HG03565 (cell line): ENCODE measurements around the gene SMARCC1.
A peak's percentile ranks its signal among the peaks of the same experiment; 100 is the strongest.
"Not testable (repeated sequence)": the region's sequence is repeated elsewhere in the genome, so short reads cannot be mapped to it uniquely, and the experiment has no call there.

ENCODE experiments used
- ATAC-seq: cut with Tn5 transposase; IDR thresholded peaks from one replicate; pipeline ENCODE4 v1.9.1; 2021; ENCODE audit warnings: mild to moderate bottlenecking, moderate library complexity; ENCODE audit not compliant: unreplicated experiment

SMARCC1 gene

GRCh38 chr3:47781685-47782445 lies at the start of gene SMARCC1:
TSS of gene SMARCC1 (minus strand) at chr3:47781893. CDS start at chr3:47781797, 96 bp downstream.
- peak; percentile 77 for ATAC-seq

- not testable (repeated sequence) for ATAC-seq
Measured at GRCh38 chr3:47829482-47829881, 47.8 kb upstream of the SMARCC1 start.

- no peak for ATAC-seq
Measured at GRCh38 chr3:47825590-47825989, 43.9 kb upstream of the SMARCC1 start.

- ATAC-seq = peak; percentile 81
Measured at GRCh38 chr3:47824541-47825473, 43.1 kb upstream of the SMARCC1 start.

- ATAC-seq = no peak
Measured at GRCh38 chr3:47817609-47818008, 35.9 kb upstream of the SMARCC1 start.

- ATAC-seq = no peak
Measured at GRCh38 chr3:47813551-47814177, 32.0 kb upstream of the SMARCC1 start.

- ATAC-seq = no peak
Measured at GRCh38 chr3:47804577-47804976, 22.9 kb upstream of the SMARCC1 start.

GRCh38 chr3:47803480-47804025 lies 21.9 kb upstream of the SMARCC1 start:
- no peak for ATAC-seq

- ATAC-seq = peak; percentile 84
Measured at GRCh38 chr3:47802734-47803479, 21.2 kb upstream of the SMARCC1 start, which contains the start of gene DHX30. TSS of gene DHX30 (plus strand) at chr3:47803138. CDS start at chr3:47810684, 7,546 bp downstream.

- no peak for ATAC-seq
Measured at GRCh38 chr3:47799733-47800132, 18.0 kb upstream of the SMARCC1 start.

GRCh38 chr3:47794544-47794943 lies 12.9 kb upstream of the SMARCC1 start:
- ATAC-seq = no peak

- no peak for ATAC-seq
Measured at GRCh38 chr3:47792699-47793098, 11.0 kb upstream of the SMARCC1 start.

GRCh38 chr3:47791193-47791855 lies 9.6 kb upstream of the SMARCC1 start:
- ATAC-seq = no peak

- no peak for ATAC-seq
Measured at GRCh38 chr3:47783673-47784072, 2.0 kb upstream of the SMARCC1 start.

- no peak for ATAC-seq
Measured at GRCh38 chr3:47782446-47783308, 984 bp upstream of the SMARCC1 start.

GRCh38 chr3:47780741-47781684 lies 680 bp downstream of the SMARCC1 start:
- peak; percentile 21 for ATAC-seq

- no peak for ATAC-seq
Measured at GRCh38 chr3:47778746-47779145, 2.9 kb downstream of the SMARCC1 start.

- ATAC-seq = no peak
Measured at GRCh38 chr3:47772788-47773187, 8.9 kb downstream of the SMARCC1 start.
